SK-N-SH treated with all-trans-retinoic acid at 6 μM for 48 hours (cell line): Measurements from ENCODE around the gene NSUN7.

Source experiments
- CREB5 ChIP-seq: fragments of 250-450 bp; sonication (Bioruptor Pico); IDR thresholded peaks from 2 replicates; pipeline ENCODE4 v1.5.1; 2020; ENCODE audit warnings: low read depth, mild to moderate bottlenecking, moderate library complexity
- GLIS3 ChIP-seq: fragments of 250-450 bp; sonication (Bioruptor Pico); IDR thresholded peaks from 2 replicates; pipeline ENCODE4 v1.5.0; 2020; ENCODE audit warnings: mild to moderate bottlenecking, moderate library complexity
- OSR1 ChIP-seq: fragments of 250-450 bp; sonication (Bioruptor Pico); IDR thresholded peaks from 2 replicates; pipeline ENCODE4 v1.8.0; 2022; ENCODE audit warnings: moderate library complexity, mild to moderate bottlenecking, inconsistent platforms
- POU6F1 ChIP-seq: fragments of 250-450 bp; sonication (Bioruptor Pico); IDR thresholded peaks from 2 replicates; pipeline ENCODE4 v1.8.0; 2021; ENCODE audit warnings: low read depth, mild to moderate bottlenecking, moderate library complexity, borderline replicate concordance
- TSHZ2 ChIP-seq: fragments of 250-450 bp; sonication (Bioruptor Pico); IDR thresholded peaks from 2 replicates; pipeline ENCODE4 v1.5.0; 2020; ENCODE audit warnings: mild to moderate bottlenecking, moderate library complexity
- ZC3H10 ChIP-seq: fragments of 250-450 bp; sonication (Bioruptor Pico); IDR thresholded peaks from 2 replicates; pipeline ENCODE4 v1.5.1; 2021; ENCODE audit warnings: mild to moderate bottlenecking, moderate library complexity
- ZFP3 ChIP-seq: fragments of 250-450 bp; sonication (Bioruptor Pico); IDR thresholded peaks from 2 replicates; pipeline ENCODE4 v1.5.0; 2020; ENCODE audit warnings: mild to moderate bottlenecking, moderate library complexity

- TF ChIP-seq CREB5 (CRISPR knock-in tag) (no peak), ZC3H10 (CRISPR knock-in tag) (no peak), POU6F1 (no peak), TSHZ2 (CRISPR knock-in tag) (no peak), ZFP3 (no peak), OSR1 (CRISPR knock-in tag) (no peak), GLIS3 (CRISPR knock-in tag) (no peak)
Measured at GRCh38 chr4:40828661-40829060, 78.9 kb downstream of the NSUN7 start.
